Progenitor cell of endocrine pancreas (in vitro differentiated cells): ENCODE data around the gene GTF2F1. TPM values are rescaled to one million over a fixed set of nuclear protein-coding genes. Genes with fewer than 3 reads are reported as not detected.
"Not testable (repeated sequence)": the region's sequence is repeated elsewhere in the genome, so short reads cannot be mapped to it uniquely, and the experiment has no call there.

Source experiments
- DNase-seq: peaks from one replicate; pipeline ENCODE4 v3.0.0; 2021; ENCODE audit warnings: low spot score; ENCODE audit not compliant: unreplicated experiment
- H3K27ac Mint-ChIP-seq: 2 replicates; pipeline ENCODE4 v1.8.0; 2021; ENCODE audit warnings: mild to moderate bottlenecking, moderate library complexity, mixed read lengths
- H3K27me3 Mint-ChIP-seq: 2 replicates; pipeline ENCODE4 v1.8.0; 2021; ENCODE audit warnings: mixed read lengths
- H3K36me3 Mint-ChIP-seq: 2 replicates; pipeline ENCODE4 v1.8.0; 2022; ENCODE audit warnings: mixed read lengths; ENCODE audit not compliant: insufficient read depth
- H3K4me1 Mint-ChIP-seq: 2 replicates; pipeline ENCODE4 v1.8.0; 2021; ENCODE audit warnings: low read depth, mixed read lengths
- H3K4me3 Mint-ChIP-seq: 2 replicates; pipeline ENCODE4 v1.8.0; 2021; ENCODE audit warnings: low read depth, mild to moderate bottlenecking, moderate library complexity, mixed read lengths
- H3K9me3 Mint-ChIP-seq: 2 replicates; pipeline ENCODE4 v1.8.0; 2021; ENCODE audit warnings: low read depth, mixed read lengths
- total RNA-seq: library from RNA; stranded (reverse); gene quantifications from 2 replicates; pipeline ENCODE4 v1.2.1, GENCODE V29; 2021
- TF ChIP-seq, protein P1 (sequence below): fragments of 200-600 bp; sonication (generic); IDR thresholded peaks from one replicate; pipeline ENCODE4 v1.5.0; 2021; ENCODE audit warnings: antibody characterized with exemption, mild to moderate bottlenecking; ENCODE audit not compliant: unreplicated experiment

Gene GTF2F1
- total RNA-seq, 1 donor from 2014 or later = 77.8 TPM

DNA sequence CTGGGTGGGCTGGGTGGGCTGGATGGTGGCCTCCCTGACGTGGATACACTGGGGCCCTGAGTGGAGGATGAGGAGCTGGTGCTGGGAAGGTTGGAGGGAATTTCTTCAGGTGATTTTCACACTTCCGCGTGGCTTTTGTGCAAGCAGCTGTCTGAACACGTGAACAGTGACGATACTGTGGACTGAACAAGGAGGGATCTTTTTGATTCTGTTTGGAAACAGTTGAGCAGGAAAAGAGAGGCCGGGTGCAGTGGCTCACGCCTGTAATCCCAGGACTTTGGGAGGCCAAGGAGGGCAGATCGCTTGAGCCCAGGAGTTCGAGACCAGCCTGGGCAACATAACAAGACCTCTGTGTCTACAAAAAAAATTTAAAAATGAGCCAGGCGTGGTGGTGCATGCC is 9.1 kb upstream of the GTF2F1 start:
- Mint-ChIP-seq H3K36me3 (no peaks in the 10 kb centered on the region), H3K9me3 (no peaks in the 10 kb centered on the region), H3K27me3 (no peaks in the 10 kb centered on the region), H3K27ac (peak overlapping the region; percentile 79), H3K4me1 (peaks cover 10% of the 10 kb centered on the region), H3K4me3 (no peak overlapping the region)
- DNase-seq = no peak
- TF ChIP-seq, protein P1, sequence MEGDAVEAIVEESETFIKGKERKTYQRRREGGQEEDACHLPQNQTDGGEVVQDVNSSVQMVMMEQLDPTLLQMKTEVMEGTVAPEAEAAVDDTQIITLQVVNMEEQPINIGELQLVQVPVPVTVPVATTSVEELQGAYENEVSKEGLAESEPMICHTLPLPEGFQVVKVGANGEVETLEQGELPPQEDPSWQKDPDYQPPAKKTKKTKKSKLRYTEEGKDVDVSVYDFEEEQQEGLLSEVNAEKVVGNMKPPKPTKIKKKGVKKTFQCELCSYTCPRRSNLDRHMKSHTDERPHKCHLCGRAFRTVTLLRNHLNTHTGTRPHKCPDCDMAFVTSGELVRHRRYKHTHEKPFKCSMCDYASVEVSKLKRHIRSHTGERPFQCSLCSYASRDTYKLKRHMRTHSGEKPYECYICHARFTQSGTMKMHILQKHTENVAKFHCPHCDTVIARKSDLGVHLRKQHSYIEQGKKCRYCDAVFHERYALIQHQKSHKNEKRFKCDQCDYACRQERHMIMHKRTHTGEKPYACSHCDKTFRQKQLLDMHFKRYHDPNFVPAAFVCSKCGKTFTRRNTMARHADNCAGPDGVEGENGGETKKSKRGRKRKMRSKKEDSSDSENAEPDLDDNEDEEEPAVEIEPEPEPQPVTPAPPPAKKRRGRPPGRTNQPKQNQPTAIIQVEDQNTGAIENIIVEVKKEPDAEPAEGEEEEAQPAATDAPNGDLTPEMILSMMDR = no peak

DNA sequence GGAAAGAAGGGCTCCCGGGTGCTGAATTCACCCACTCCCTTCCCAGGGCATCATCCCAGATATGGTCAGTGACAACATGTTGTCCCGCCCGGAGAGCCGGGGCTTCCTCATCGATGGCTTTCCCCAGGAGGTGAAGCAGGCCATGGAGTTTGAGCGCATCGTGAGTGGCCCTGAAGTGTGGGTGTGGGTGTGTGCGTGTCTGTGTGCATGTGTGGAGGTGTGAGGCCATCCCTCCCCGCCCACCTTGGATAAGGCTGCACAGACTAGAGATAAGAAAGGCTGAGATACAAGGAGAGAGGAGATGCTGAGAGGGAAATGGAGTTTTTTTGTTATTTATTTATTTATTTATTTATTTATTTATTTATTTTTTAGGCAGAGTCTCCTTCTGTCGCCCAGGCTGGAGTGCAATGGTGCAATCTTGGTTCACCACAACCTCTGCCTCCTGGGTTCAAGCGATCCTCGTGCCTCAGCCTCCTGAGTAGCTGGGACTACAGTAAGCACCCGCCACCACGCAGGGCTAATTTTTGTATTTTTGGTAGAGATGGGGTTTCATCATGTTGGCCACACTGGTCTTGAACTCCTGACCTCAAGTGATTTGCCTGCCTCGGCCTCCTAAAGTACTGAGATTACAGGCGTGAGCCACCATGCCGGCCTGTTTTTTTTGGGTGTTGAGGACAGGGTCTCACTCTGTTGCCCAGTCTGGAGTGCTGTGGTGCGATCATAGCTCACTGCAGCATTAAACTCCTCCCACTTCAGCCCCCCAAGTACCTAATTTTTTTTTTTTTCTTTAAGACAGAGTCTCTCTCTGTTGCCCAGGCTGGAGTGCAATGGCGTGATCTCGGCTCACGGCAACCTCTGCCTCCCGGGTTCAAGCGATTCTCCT is 7.3 kb upstream of the GTF2F1 start:
- not testable (repeated sequence) for H3K27ac Mint-ChIP-seq, H3K4me3 Mint-ChIP-seq, H3K36me3 Mint-ChIP-seq, H3K27me3 Mint-ChIP-seq, H3K9me3 Mint-ChIP-seq, DNase-seq
- H3K4me1 Mint-ChIP-seq = peaks cover 10% of the 10 kb centered on the region

DNA sequence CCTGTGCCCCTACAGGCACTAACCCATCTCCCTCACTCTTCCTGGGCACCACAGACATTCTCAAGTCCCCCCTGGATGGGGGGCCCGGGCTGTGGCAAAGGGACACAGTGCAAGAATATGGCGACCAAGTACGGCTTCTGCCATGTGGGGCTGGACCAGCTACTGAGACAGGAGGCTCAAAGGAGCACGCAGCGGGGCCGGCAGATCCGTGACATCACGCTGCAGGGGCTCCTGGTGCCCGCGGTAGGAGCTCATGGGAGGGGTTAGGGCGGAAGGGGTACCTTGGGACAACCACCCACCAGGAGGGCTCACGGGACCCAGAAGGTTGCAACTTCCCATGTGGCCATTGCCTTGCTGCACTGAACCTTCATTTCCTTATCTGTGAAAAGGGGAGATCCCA is 3.3 kb upstream of the GTF2F1 start:
- Mint-ChIP-seq H3K27ac (no peak overlapping the region), H3K36me3 (no peaks in the 10 kb centered on the region), H3K27me3 (no peaks in the 10 kb centered on the region), H3K4me3 (no peak overlapping the region), H3K9me3 (no peaks in the 10 kb centered on the region), H3K4me1 (peaks cover 18% of the 10 kb centered on the region)
- TF ChIP-seq, protein P1 = no peak
- no peak for DNase-seq

GRCh38 chr19:6394831-6395230 is 1.9 kb upstream of the GTF2F1 start:
- TF ChIP-seq, protein P1 = no peak
- peak overlapping the region; percentile 71 for H3K27ac Mint-ChIP-seq
- DNase-seq = no peak
- no peaks in the 10 kb centered on the region for H3K9me3 Mint-ChIP-seq
- peaks cover 4% of the 10 kb centered on the region for H3K36me3 Mint-ChIP-seq
- H3K4me1 Mint-ChIP-seq = peaks cover 20% of the 10 kb centered on the region
- H3K27me3 Mint-ChIP-seq = no peaks in the 10 kb centered on the region
- peak overlapping the region; percentile 41 for H3K4me3 Mint-ChIP-seq

DNA sequence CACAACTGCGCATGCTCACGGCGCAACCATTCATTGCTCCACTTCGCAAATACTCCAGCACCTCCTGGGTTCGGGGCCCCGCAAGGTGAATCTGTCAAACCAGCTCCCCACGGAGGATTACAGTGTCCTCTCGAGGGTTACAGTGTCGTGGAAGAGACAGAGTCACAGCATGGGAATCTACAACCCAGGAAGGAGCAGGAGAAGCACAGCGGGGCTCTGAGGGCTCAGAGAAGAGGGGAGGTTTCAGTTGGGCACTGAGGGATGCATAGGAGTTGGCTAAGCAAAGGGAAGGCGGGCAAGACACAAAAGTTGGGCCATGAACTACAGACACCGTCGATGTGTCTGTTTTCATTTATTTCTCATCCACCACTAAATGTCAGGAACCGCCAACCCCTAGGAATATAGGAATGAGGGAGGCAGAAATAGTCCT is 1.0 kb upstream of the GTF2F1 start:
- Mint-ChIP-seq H3K36me3 (peaks cover 4% of the 10 kb centered on the region), H3K4me1 (peaks cover 20% of the 10 kb centered on the region), H3K27ac (peak overlapping the region; percentile 95), H3K9me3 (no peaks in the 10 kb centered on the region), H3K4me3 (peak overlapping the region; percentile 90), H3K27me3 (no peaks in the 10 kb centered on the region)
- TF ChIP-seq, protein P1 = no peak
- DNase-seq = no peak
